Heart right ventricle (tissue), 16 donors: ENCODE data around the gene SHLD3. TPM values are rescaled to one million over a fixed set of nuclear protein-coding genes. Genes with fewer than 3 reads are reported as not detected.

Experiments
- ATAC-seq, 8 donors: fragments of 200-7000 bp; cut with Tn5 transposase; one replicate each; pipeline ENCODE4 v1.9.1; 2020; ENCODE audit warnings: mild to moderate bottlenecking in 8 of 8, moderate library complexity in 8 of 8, moderate number of reproducible peaks in 1 of 8
- DNase-seq, 2 donors: peaks; one replicate each; pipeline ENCODE4 v3.0.0-alpha.2; 2020
- H3K27ac ChIP-seq, 10 donors: fragments of 200-600 bp; sonication (generic) in 2 of 10; one replicate each; pipeline versions ENCODE4 v1.5.0 to v1.8.0; 2020 to 2022; ENCODE audit warnings: mild to moderate bottlenecking in 3 of 10
- H3K27me3 ChIP-seq, 7 donors: fragments of 200-600 bp; one replicate each; pipeline ENCODE4 v1.8.0; 2021 to 2022; ENCODE audit warnings: mild to moderate bottlenecking in 2 of 7
- H3K36me3 ChIP-seq, 9 donors: fragments of 200-600 bp; sonication (generic) in 1 of 9; one replicate each; pipeline versions ENCODE4 v1.5.0 to v1.8.0; 2020 to 2022; ENCODE audit warnings: mild to moderate bottlenecking in 2 of 9
- H3K4me1 ChIP-seq, 9 donors: fragments of 200-600 bp; sonication (generic) in 1 of 9; one replicate each; pipeline versions ENCODE4 v1.5.0 to v1.8.0; 2020 to 2022; ENCODE audit warnings: mild to moderate bottlenecking in 4 of 9
- H3K4me3 ChIP-seq, 10 donors: fragments of 200-600 bp; sonication (generic) in 2 of 10; one replicate each; pipeline versions ENCODE4 v1.5.0 to v1.8.0; 2020 to 2022; ENCODE audit warnings: mild to moderate bottlenecking in 7 of 10, moderate library complexity in 2 of 10
- H3K9me3 ChIP-seq, 11 donors: fragments of 200-600 bp in 10 of 11; sonication (generic) in 2 of 11; one replicate each; pipeline versions ENCODE4 v1.5.0 to v1.8.0; 2013 to 2022; ENCODE audit warnings: mild to moderate bottlenecking in 2 of 11, control low read depth in 1 of 11, moderate library complexity in 1 of 11
- WGBS, 2 donors: extraction: QIAGEN DNeasy Blood & Tissue Kit; methylation state at CpG; one replicate each; pipeline ENCODE4 v1.1.7; 2013; ENCODE audit warnings: inconsistent platforms in 1 of 2; 5-methylcytosine and 5-hydroxymethylcytosine counted together
- intact Hi-C, 10 donors: fragments of 100-400 bp; cut with DNase I; formaldehyde crosslinking; loops; one replicate each; pipeline versions ENCODE4 v1.11.1 to v1.14.2; 2022
- polyA plus RNA-seq, 2 donors: library from polyadenylated mRNA; stranded (reverse); fragments of 200-250 nt; gene quantifications; one replicate each; pipeline ENCODE4 v1.2.3, GENCODE V29; 2013
- total RNA-seq, 10 donors: library from RNA; stranded (reverse); fragmentation: NEBNext Ultra II Directional in 3 of 10; extraction: Animal tissue kit (Norgen Biotek cat#: 25700) in 3 of 10; gene quantifications; one replicate each; pipeline versions ENCODE4 v1.2.1 to v1.2.4, GENCODE V29; 2021 to 2023
- TF ChIP-seq, protein P1 (sequence below), 9 donors: fragments of 200-600 bp; sonication (generic) in 2 of 9; IDR thresholded peaks; one replicate each; pipeline versions ENCODE4 v1.5.0 to v1.8.0; 2021 to 2022; ENCODE audit warnings: antibody characterized with exemption in 9 of 9, mild to moderate bottlenecking in 5 of 9, moderate library complexity in 1 of 9
- donor health status: Arrhythmogenic right ventricular cardiomyopathy.
- donor health status: ischemic (EF 13 %, LVEDD 7.1; RV severe dilation, severe dysfunction).
- donor health status: healthy with polysubstance abuse.
- donor health status: DM: no; HTN: yes; CAD: no.
- donor health status: DM: no; HTN: no; CAD: no.
- donor health status: ischemic (EF 25% LVEDD 6.9; RV normal size, moderate dysfunction).
- donor health status: ischemic (EF 25% LVEDD 5.7; RV mildly dilated, moderate dysfunction).
- donor health status: healthy.
- donor health status: DM: yes; HTN: yes; CAD: no.
- donor health status: Ischemic cardiomyopathy.
- donor health status: ischemic (EF 35%, LVEDD 5.7; RV mildly dilated, moderate dysfunction).
- donor health status: nonischemic (EF 11% LVEDD 7.7; RV severe dilation, severe dysfunction).
- donor health status: DM: yes; HTN: yes; CAD: no.
- donor health status: PGD.
- donor health status: ischemic (EF 29% LVEDD 5.4; RV normal size, mild dysfunction).
- donor health status: nonischemic (EF 23%, LVEDD 6.1; RV moderate dilation, normal function).

The SHLD3 gene
- total and polyA plus RNA-seq, 12 donors: 1.1 to 5.0 (median 1.8) TPM

DNA sequence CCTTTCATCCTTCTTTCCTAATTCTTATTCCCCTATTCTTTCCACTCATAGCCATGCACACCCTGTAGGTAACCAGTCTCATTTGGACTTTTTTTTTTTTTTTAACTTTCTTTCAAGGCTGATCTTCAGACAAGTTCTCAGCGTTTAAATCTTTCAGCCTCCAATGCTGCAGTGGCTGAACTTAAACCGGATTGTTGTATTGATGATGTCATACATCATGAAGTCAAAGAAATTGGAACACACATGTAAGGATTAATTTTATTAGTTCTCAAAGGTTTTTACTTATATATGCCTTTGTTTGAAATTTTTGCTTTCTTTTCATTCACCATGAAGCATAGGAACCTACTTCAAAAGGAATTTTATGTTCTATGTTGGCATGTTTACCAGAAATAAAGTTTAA, 22.1 kb downstream of the SHLD3 start:
- DNase-seq (no peak), ATAC-seq (no peak)
- intact Hi-C loops: no loop called here
- Histone ChIP-seq H3K9me3 (no peaks in the 10 kb centered on the region), H3K27me3 (no peaks in the 10 kb centered on the region), H3K27ac (no peak overlapping the region), H3K36me3 (peaks cover 0 to 90% (median 4%) of the 10 kb centered on the region in 9 donors), H3K4me3 (no peak overlapping the region), H3K4me1 (no peaks in the 10 kb centered on the region)
- WGBS, 2 donors: 85 to 93% methylated on average over 2 of the region's 2 CpGs
- TF ChIP-seq, protein P1, sequence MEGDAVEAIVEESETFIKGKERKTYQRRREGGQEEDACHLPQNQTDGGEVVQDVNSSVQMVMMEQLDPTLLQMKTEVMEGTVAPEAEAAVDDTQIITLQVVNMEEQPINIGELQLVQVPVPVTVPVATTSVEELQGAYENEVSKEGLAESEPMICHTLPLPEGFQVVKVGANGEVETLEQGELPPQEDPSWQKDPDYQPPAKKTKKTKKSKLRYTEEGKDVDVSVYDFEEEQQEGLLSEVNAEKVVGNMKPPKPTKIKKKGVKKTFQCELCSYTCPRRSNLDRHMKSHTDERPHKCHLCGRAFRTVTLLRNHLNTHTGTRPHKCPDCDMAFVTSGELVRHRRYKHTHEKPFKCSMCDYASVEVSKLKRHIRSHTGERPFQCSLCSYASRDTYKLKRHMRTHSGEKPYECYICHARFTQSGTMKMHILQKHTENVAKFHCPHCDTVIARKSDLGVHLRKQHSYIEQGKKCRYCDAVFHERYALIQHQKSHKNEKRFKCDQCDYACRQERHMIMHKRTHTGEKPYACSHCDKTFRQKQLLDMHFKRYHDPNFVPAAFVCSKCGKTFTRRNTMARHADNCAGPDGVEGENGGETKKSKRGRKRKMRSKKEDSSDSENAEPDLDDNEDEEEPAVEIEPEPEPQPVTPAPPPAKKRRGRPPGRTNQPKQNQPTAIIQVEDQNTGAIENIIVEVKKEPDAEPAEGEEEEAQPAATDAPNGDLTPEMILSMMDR (IDR thresholded peaks at IDR 0.05): no peak

DNA sequence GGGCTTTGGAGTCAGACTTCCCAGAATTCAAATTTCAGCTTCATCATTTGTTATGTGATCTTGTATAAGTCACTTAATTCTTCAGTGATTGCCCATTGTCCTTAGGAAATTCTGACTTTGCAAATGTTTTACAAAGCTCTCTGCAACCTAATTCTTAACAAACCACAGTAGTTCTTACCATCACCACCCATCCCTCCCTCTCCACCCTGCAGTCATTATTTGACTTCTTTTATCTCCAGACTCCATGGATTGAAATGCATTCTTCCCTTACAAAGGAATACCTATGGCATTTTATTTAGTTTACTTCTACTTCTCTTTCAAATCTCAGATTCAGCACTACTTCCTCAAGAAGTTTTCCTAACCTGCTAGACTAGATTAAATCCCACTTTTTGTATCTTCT, 23.1 kb downstream of the SHLD3 start:
- no peak overlapping the region for H3K27ac ChIP-seq
- no peak for ATAC-seq
- no peak for DNase-seq
- H3K4me1 ChIP-seq: no peaks in the 10 kb centered on the region
- H3K9me3 ChIP-seq: no peaks in the 10 kb centered on the region
- TF ChIP-seq, protein P1 (IDR thresholded peaks at IDR 0.05): no peak
- H3K27me3 ChIP-seq: no peaks in the 10 kb centered on the region
- no peak overlapping the region for H3K4me3 ChIP-seq
- H3K36me3 ChIP-seq: peaks cover 0 to 89% (median 4%) of the 10 kb centered on the region in 9 donors
- intact Hi-C loops: no loop called here

DNA sequence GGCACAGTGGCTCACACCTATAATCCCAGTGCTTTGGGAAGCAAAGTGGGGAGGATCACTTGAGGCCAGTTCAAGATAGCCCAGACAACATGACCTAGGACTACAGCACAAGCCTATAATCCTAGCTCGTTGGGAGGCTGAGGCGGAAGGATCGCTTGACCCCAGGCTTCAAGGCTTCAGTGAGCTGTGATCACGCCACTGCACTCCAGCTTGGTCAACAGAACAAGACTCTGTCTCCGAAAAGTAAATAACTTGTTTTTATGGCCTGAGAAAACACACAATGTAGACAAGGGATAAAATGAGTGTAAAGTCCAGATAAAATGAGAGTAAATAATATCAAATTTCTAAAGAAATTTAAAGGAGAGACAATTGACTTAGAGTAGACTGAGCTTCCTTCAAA, 26.3 kb downstream of the SHLD3 start:
- peaks cover 0 to 93% (median 5%) of the 10 kb centered on the region in 9 donors for H3K36me3 ChIP-seq
- H3K4me1 ChIP-seq: no peaks in the 10 kb centered on the region
- intact Hi-C loops: no loop called here
- no peak overlapping the region for H3K27ac ChIP-seq
- WGBS, 2 donors: 78 to 88% methylated on average over 5 of the region's 5 CpGs
- no peak overlapping the region for H3K4me3 ChIP-seq
- ATAC-seq (no peak), DNase-seq (no peak)
- H3K9me3 ChIP-seq: no peaks in the 10 kb centered on the region
- no peaks in the 10 kb centered on the region for H3K27me3 ChIP-seq
- TF ChIP-seq, protein P1 (IDR thresholded peaks at IDR 0.05): no peak

DNA sequence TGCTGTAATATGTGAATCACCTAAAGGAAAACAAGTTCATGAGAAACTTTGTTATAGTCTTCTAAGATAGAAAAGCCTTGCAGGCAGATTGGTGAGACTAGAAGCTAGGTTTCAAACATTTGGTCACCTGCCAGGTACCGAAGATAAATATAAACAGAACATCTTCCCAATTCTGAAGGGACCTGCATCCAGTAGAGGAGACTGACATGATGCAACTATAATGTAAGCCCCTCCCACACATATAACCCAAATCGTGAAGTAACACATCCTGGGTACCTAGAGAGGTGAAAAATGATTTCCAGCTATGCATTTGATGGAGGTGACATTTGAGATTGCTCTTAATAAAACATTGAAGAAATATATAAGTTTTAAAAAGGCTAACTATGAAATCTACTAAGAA, 29.9 kb downstream of the SHLD3 start:
- WGBS, 2 donors: 86 to 91% methylated on average over 2 of the region's 2 CpGs
- Histone ChIP-seq H3K27ac (no peak overlapping the region), H3K4me1 (no peaks in the 10 kb centered on the region), H3K36me3 (peaks cover 0 to 82% (median 5%) of the 10 kb centered on the region in 9 donors), H3K27me3 (no peaks in the 10 kb centered on the region), H3K9me3 (no peaks in the 10 kb centered on the region), H3K4me3 (no peak overlapping the region)
- TF ChIP-seq, protein P1 (IDR thresholded peaks at IDR 0.05): no peak
- ATAC-seq (no peak), DNase-seq (no peak)
- intact Hi-C loops: no loop called here
